Endothelial cell of umbilical vein (primary cell): ENCODE data around the gene CBFB.

Experiments
- GATA2 ChIP-seq: IDR thresholded peaks from 2 replicates; pipeline ENCODE4 v1.7.0; 2011; ENCODE audit warnings: low read depth, mild to moderate bottlenecking, moderate library complexity, mixed read lengths, low read length; ENCODE audit not compliant: insufficient read length, insufficient read depth
- POLR2A ChIP-seq: IDR thresholded peaks from 2 replicates; pipeline ENCODE4 v1.6.1; 2012; ENCODE audit warnings: low read depth, mild to moderate bottlenecking, control low read depth, low read length
- POLR2AphosphoS5 ChIP-seq: IDR thresholded peaks from 2 replicates; pipeline ENCODE4 v1.6.1; 2012; ENCODE audit warnings: low read depth, mild to moderate bottlenecking, control low read depth, low read length, moderate library complexity; ENCODE audit not compliant: insufficient read depth
- TF ChIP-seq, protein P1 (sequence below), 2 donors: IDR thresholded peaks; 1 replicate in 1 of 2; 2 replicates in 1 of 2; pipeline ENCODE4 v1.5.1; 2011; ENCODE audit warnings: low read length in 2 of 2, mild to moderate bottlenecking in 2 of 2, moderate library complexity in 2 of 2, control low read depth in 1 of 2, inconsistent platforms in 1 of 2, low read depth in 1 of 2; ENCODE audit not compliant: insufficient read depth in 1 of 2; ENCODE audit errors: extremely low read depth in 1 of 2
- TF ChIP-seq, protein P2 (sequence below): IDR thresholded peaks from 2 replicates; pipeline ENCODE4 v1.6.1; 2011; ENCODE audit not compliant: insufficient read depth, insufficient read length

DNA sequence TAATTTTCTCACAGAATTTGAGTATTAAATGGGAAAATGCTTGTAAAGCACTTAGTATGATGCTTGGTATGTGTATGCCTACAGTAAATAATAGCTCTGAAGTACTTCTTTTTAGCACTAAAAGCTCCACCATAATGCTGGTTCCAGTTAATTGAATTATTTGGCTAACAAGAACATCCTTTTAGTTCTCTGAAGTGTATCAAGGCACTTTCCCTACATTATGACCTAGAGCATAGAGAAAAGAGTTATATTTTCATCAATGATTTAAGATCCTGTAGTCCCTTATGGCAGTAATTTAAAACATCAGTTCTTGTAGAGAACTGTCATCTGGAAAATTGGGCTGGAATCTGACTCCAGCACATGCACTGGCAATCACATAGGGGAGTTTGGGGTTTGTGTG lies 58.9 kb downstream of the CBFB start:
- TF ChIP-seq POLR2A, result no peak
- TF ChIP-seq, protein P1, sequence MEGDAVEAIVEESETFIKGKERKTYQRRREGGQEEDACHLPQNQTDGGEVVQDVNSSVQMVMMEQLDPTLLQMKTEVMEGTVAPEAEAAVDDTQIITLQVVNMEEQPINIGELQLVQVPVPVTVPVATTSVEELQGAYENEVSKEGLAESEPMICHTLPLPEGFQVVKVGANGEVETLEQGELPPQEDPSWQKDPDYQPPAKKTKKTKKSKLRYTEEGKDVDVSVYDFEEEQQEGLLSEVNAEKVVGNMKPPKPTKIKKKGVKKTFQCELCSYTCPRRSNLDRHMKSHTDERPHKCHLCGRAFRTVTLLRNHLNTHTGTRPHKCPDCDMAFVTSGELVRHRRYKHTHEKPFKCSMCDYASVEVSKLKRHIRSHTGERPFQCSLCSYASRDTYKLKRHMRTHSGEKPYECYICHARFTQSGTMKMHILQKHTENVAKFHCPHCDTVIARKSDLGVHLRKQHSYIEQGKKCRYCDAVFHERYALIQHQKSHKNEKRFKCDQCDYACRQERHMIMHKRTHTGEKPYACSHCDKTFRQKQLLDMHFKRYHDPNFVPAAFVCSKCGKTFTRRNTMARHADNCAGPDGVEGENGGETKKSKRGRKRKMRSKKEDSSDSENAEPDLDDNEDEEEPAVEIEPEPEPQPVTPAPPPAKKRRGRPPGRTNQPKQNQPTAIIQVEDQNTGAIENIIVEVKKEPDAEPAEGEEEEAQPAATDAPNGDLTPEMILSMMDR (IDR thresholded peaks at IDR 0.05; ENCODE audit: extremely low read depth in 1 of 2, insufficient read depth in 1 of 2, low read depth in 1 of 2, low read length in 2 of 2), result no peak
- no peak for TF ChIP-seq GATA2
- no peak for TF ChIP-seq POLR2AphosphoS5
- TF ChIP-seq, protein P2, sequence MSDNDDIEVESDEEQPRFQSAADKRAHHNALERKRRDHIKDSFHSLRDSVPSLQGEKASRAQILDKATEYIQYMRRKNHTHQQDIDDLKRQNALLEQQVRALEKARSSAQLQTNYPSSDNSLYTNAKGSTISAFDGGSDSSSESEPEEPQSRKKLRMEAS, result no peak
